Panc1 (cell line): ENCODE measurements around the gene RBMS1. TPM values are rescaled to one million over a fixed set of nuclear protein-coding genes. Genes with fewer than 3 reads are reported as not detected.

Experiments
- ATAC-seq: fragments of 200-7000 bp; cut with Tn5 transposase; 2 replicates; pipeline ENCODE4 v1.9.1; 2020; ENCODE audit warnings: mild to moderate bottlenecking, moderate library complexity
- BruUV-seq: library from RNA; stranded (reverse); fragments of 400-500 nt; replicated peaks from 2 replicates; lab custom pipeline; 2021; lab: Mats Ljungman, UMichigan
- CTCF ChIA-PET: fragments of 300-600 bp; sonication (Branson Sonifier 250); formaldehyde crosslinking; loops from one replicate; lab custom pipeline; 2022; ENCODE audit warnings: antibody characterized with exemption; lab: Charles Lee
- POLR2A ChIA-PET: fragments of 300-600 bp; sonication (Branson Sonifier 250); formaldehyde crosslinking; loops from one replicate; lab custom pipeline; 2022; ENCODE audit warnings: antibody characterized with exemption; lab: Charles Lee
- DNase-seq: peaks from one replicate; pipeline ENCODE4 v3.0.0-alpha.2; 2010; ENCODE audit warnings: low read depth, low spot score
- H3K27ac ChIP-seq: 2 replicates; pipeline ENCODE4 v1.5.1; 2011; ENCODE audit warnings: mild to moderate bottlenecking, low read length, inconsistent platforms
- H3K27me3 ChIP-seq: fragments of 200-500 bp; sonication (Bioruptor generic); 2 replicates; pipeline ENCODE4 v1.6.0; 2014; ENCODE audit warnings: low read length, inconsistent platforms; ENCODE audit not compliant: control insufficient read depth, insufficient read depth
- H3K36me3 ChIP-seq: fragments of 200-500 bp; sonication (Bioruptor generic); 2 replicates; pipeline ENCODE4 v1.5.1; 2014; ENCODE audit warnings: inconsistent platforms, mild to moderate bottlenecking, low read length, moderate library complexity; ENCODE audit not compliant: control insufficient read depth, insufficient read depth
- H3K4me1 ChIP-seq: 2 replicates; pipeline ENCODE4 v1.5.1; 2011; ENCODE audit warnings: inconsistent platforms, mild to moderate bottlenecking, low read length, moderate library complexity; ENCODE audit not compliant: control insufficient read depth, insufficient read depth
- H3K4me3 ChIP-seq, 2 experiments: 2 replicates each; pipeline ENCODE4 v1.5.1; 2011 to 2012; ENCODE audit warnings: low read depth in 2 of 2, low read length in 2 of 2, mild to moderate bottlenecking in 2 of 2, inconsistent platforms in 1 of 2, moderate library complexity in 1 of 2
- H3K9me3 ChIP-seq: fragments of 200-500 bp; sonication (Bioruptor generic); 2 replicates; pipeline ENCODE4 v1.5.1; 2014; ENCODE audit warnings: low read depth, mild to moderate bottlenecking, inconsistent platforms, low read length, moderate library complexity; ENCODE audit not compliant: control insufficient read depth, insufficient read depth
- POLR2AphosphoS5 ChIP-seq: IDR thresholded peaks from 2 replicates; pipeline ENCODE4 v1.6.1; 2012; ENCODE audit warnings: mild to moderate bottlenecking, low read depth, low read length, moderate library complexity
- SIN3A ChIP-seq: IDR thresholded peaks from 2 replicates; pipeline ENCODE4 v1.6.1; 2012; ENCODE audit warnings: low read depth, mild to moderate bottlenecking, low read length, moderate library complexity, borderline replicate concordance; ENCODE audit not compliant: insufficient read depth
- TCF7L2 ChIP-seq: IDR thresholded peaks from 2 replicates; pipeline ENCODE4 v1.6.1; 2011; ENCODE audit warnings: mild to moderate bottlenecking, low read depth, low read length, inconsistent platforms
- in situ Hi-C: cut with HindIII; loops from 2 replicates; pipeline ENCODE4 v1.10.0; 2016; ENCODE audit warnings: low sequenced_read_pairs, low pct_unique_long_range_greater_than_20kb
- intact Hi-C: fragments of 100-400 bp; cut with micrococcal nuclease; formaldehyde crosslinking; loops from one replicate; pipeline ENCODE4 v1.10.0; 2022; ENCODE audit not compliant: unreplicated experiment
- total RNA-seq: library from RNA; stranded (reverse); gene quantifications from one replicate; pipeline ENCODE4 v1.2.1, GENCODE V29; 2021; ENCODE audit not compliant: unreplicated experiment
- TF ChIP-seq, protein P1 (sequence below), 2 experiments: IDR thresholded peaks; 2 replicates each; pipeline ENCODE4 v1.6.1; 2011 to 2012; ENCODE audit warnings: low read depth in 2 of 2, control low read depth in 1 of 2, low read length in 1 of 2, mild to moderate bottlenecking in 1 of 2, moderate library complexity in 1 of 2; ENCODE audit not compliant: insufficient read depth in 1 of 2
- TF ChIP-seq, protein P2 (sequence below): fragments of 450-650 bp; IDR thresholded peaks from 2 replicates; pipeline ENCODE4 v1.5.1; 2017; ENCODE audit warnings: mild to moderate bottlenecking

RBMS1 gene
- total RNA-seq, 1 experiment from 2014 or later: 67.0 TPM

DNA sequence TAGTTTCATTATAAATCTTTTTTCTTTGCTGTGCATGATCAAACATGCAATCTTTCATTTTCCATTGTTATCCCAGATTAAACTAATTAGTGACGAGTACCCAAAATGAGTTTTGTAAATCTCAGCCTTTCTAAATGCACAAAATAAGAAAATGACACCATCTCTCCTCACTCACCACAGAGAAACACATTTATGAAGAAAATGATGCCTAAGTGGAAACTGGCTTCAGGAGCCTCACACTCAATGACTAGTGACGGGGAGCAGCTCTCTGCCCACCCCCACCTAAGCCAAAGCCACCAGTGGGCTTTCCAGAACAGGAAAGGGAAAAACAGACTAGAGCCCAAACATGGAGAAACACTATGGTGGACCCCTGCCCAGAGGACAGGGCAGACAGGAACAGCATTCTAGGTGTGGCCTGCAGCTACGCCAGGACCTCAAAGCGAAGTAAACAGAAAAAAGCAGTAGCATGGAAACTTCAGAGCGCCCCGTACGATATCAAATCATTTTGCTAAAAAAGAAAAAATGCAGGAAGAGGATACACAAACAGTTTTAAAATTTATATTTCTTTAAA, 113.5 kb downstream of the RBMS1 start:
- ChIA-PET CTCF (no interaction called here), POLR2A (no interaction called here)
- in situ Hi-C loops (no loop called here), intact Hi-C loops (no loop called here)
- H3K4me1 ChIP-seq: 0 out of 2 replicates have a peak, but pooled peaks cover 2% of the 10 kb centered on the region
- ATAC-seq: no peak
- no peak for TF ChIP-seq TCF7L2
- TF ChIP-seq POLR2AphosphoS5: no peak
- TF ChIP-seq, protein P1, sequence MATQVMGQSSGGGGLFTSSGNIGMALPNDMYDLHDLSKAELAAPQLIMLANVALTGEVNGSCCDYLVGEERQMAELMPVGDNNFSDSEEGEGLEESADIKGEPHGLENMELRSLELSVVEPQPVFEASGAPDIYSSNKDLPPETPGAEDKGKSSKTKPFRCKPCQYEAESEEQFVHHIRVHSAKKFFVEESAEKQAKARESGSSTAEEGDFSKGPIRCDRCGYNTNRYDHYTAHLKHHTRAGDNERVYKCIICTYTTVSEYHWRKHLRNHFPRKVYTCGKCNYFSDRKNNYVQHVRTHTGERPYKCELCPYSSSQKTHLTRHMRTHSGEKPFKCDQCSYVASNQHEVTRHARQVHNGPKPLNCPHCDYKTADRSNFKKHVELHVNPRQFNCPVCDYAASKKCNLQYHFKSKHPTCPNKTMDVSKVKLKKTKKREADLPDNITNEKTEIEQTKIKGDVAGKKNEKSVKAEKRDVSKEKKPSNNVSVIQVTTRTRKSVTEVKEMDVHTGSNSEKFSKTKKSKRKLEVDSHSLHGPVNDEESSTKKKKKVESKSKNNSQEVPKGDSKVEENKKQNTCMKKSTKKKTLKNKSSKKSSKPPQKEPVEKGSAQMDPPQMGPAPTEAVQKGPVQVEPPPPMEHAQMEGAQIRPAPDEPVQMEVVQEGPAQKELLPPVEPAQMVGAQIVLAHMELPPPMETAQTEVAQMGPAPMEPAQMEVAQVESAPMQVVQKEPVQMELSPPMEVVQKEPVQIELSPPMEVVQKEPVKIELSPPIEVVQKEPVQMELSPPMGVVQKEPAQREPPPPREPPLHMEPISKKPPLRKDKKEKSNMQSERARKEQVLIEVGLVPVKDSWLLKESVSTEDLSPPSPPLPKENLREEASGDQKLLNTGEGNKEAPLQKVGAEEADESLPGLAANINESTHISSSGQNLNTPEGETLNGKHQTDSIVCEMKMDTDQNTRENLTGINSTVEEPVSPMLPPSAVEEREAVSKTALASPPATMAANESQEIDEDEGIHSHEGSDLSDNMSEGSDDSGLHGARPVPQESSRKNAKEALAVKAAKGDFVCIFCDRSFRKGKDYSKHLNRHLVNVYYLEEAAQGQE (IDR thresholded peaks at IDR 0.05; ENCODE audit: insufficient read depth in 1 of 2, low read depth in 2 of 2, low read length in 1 of 2): no peak
- no peak for TF ChIP-seq SIN3A
- TF ChIP-seq, protein P2, sequence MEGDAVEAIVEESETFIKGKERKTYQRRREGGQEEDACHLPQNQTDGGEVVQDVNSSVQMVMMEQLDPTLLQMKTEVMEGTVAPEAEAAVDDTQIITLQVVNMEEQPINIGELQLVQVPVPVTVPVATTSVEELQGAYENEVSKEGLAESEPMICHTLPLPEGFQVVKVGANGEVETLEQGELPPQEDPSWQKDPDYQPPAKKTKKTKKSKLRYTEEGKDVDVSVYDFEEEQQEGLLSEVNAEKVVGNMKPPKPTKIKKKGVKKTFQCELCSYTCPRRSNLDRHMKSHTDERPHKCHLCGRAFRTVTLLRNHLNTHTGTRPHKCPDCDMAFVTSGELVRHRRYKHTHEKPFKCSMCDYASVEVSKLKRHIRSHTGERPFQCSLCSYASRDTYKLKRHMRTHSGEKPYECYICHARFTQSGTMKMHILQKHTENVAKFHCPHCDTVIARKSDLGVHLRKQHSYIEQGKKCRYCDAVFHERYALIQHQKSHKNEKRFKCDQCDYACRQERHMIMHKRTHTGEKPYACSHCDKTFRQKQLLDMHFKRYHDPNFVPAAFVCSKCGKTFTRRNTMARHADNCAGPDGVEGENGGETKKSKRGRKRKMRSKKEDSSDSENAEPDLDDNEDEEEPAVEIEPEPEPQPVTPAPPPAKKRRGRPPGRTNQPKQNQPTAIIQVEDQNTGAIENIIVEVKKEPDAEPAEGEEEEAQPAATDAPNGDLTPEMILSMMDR: no peak
- no peaks in the 10 kb centered on the region for H3K36me3 ChIP-seq
- no peak overlapping the region for H3K27ac ChIP-seq
- no peak for DNase-seq
- BruUV-seq: no TSS peak
- no peak overlapping the region for H3K4me3 ChIP-seq
- no peaks in the 10 kb centered on the region for H3K27me3 ChIP-seq
- no peaks in the 10 kb centered on the region for H3K9me3 ChIP-seq

DNA sequence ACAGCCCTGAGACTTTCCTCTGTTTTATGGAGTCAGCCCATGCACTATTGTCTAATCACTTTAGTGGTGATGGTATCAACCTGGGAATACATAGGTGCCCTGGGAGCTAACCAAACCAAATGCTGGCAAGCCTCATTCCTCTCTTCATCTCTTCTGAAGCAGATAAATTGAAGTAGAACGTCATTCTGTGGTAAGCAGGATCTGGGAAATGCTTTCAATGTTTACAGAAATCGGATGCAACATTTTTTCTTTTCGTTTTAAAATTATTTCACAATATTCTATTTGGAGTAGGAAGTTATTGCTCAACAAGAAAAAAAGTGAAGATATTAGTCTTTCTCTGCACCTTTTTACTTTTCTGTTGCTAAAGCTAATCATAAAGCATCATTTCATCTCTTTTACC, 114.2 kb downstream of the RBMS1 start:
- in situ Hi-C loops (no loop called here), intact Hi-C loops (no loop called here)
- TF ChIP-seq, protein P1 (IDR thresholded peaks at IDR 0.05; ENCODE audit: insufficient read depth in 1 of 2, low read depth in 2 of 2, low read length in 1 of 2): no peak
- TF ChIP-seq TCF7L2 (no peak), POLR2AphosphoS5 (no peak), SIN3A (no peak)
- TF ChIP-seq, protein P2: no peak
- Histone ChIP-seq H3K9me3 (no peaks in the 10 kb centered on the region), H3K4me1 (peaks cover 2% of the 10 kb centered on the region; the same call in 1 of the 2 replicates), H3K27ac (no peak overlapping the region), H3K27me3 (no peaks in the 10 kb centered on the region), H3K36me3 (no peaks in the 10 kb centered on the region), H3K4me3 (no peak overlapping the region)
- no peak for DNase-seq
- ATAC-seq: no peak
- ChIA-PET CTCF (no interaction called here), POLR2A (no interaction called here)
- BruUV-seq: no TSS peak
